GM12801 (cell line): ENCODE measurements around the gene VASP.

Experiments
- CTCF ChIP-seq: IDR thresholded peaks from one replicate; pipeline ENCODE4 v1.5.1; 2011; ENCODE audit warnings: control low read depth; ENCODE audit not compliant: insufficient read length; ENCODE audit errors: extremely low read depth

Gene VASP

GRCh38 chr19:45467115-45467455 lies 40.2 kb upstream of the VASP start:
- TF ChIP-seq CTCF: no peak

- no peak for TF ChIP-seq CTCF
These were observed 39.7 kb upstream of the VASP start, which contains the start of gene FOSB for GRCh38 chr19:45467456-45468158. Gene FOSB (plus strand): TSS chr19:45467996. CDS start chr19:45468587, 591 bp downstream.

- TF ChIP-seq CTCF: no peak
These were observed 39.1 kb upstream of the VASP start for GRCh38 chr19:45468159-45468651.

- no peak for TF ChIP-seq CTCF
These were observed 38.5 kb upstream of the VASP start for GRCh38 chr19:45468803-45469131.

GRCh38 chr19:45469132-45469944 lies 37.9 kb upstream of the VASP start:
- no peak for TF ChIP-seq CTCF

- no peak for TF ChIP-seq CTCF
These were observed 37.1 kb upstream of the VASP start for GRCh38 chr19:45469945-45470761.

GRCh38 chr19:45470762-45471081 lies 36.6 kb upstream of the VASP start:
- TF ChIP-seq CTCF: no peak
